22Rv1 (cell line): ENCODE measurements around the gene GSS.

ENCODE experiments used
- ZFX ChIP-seq: fragments of 450-650 bp; IDR thresholded peaks from 2 replicates; pipeline ENCODE4 v1.6.1; 2017; ENCODE audit warnings: antibody characterized with exemption, borderline replicate concordance
- TF ChIP-seq, protein P1 (sequence below): fragments of 450-650 bp; IDR thresholded peaks from 2 replicates; pipeline ENCODE4 v1.5.1; 2017; ENCODE audit warnings: mild to moderate bottlenecking

DNA sequence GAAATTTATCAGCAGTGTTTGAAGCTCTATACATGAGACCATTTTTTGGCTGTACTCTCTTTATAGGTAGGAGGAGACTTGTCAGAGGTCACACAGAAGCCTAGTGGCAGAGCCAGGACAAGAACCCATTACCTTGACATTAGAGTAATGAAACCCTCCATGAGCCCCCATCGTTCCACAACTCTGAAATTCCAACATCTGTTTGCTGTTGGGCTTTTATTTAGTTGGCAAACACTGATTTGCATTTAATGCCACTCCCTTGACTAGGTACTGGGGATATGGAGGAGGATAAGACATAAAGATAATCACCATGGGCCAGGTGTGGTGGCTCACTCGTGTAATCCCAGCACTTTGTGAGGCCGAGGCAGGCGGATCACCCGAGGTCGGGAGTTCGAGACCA is 1.6 kb downstream of the GSS start:
- TF ChIP-seq, protein P1, sequence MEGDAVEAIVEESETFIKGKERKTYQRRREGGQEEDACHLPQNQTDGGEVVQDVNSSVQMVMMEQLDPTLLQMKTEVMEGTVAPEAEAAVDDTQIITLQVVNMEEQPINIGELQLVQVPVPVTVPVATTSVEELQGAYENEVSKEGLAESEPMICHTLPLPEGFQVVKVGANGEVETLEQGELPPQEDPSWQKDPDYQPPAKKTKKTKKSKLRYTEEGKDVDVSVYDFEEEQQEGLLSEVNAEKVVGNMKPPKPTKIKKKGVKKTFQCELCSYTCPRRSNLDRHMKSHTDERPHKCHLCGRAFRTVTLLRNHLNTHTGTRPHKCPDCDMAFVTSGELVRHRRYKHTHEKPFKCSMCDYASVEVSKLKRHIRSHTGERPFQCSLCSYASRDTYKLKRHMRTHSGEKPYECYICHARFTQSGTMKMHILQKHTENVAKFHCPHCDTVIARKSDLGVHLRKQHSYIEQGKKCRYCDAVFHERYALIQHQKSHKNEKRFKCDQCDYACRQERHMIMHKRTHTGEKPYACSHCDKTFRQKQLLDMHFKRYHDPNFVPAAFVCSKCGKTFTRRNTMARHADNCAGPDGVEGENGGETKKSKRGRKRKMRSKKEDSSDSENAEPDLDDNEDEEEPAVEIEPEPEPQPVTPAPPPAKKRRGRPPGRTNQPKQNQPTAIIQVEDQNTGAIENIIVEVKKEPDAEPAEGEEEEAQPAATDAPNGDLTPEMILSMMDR = no peak
- no peak for TF ChIP-seq ZFX
